ENCODE data around the gene SHOX. TPM values are rescaled to one million over a fixed set of nuclear protein-coding genes. Genes with fewer than 3 reads are reported as not detected.
"Not testable (repeated sequence)": the region's sequence is repeated elsewhere in the genome, so short reads cannot be mapped to it uniquely, and the experiment has no call there.

The SHOX gene
- total RNA-seq, 6 donors from 2014 or later, result not detected

DNA sequence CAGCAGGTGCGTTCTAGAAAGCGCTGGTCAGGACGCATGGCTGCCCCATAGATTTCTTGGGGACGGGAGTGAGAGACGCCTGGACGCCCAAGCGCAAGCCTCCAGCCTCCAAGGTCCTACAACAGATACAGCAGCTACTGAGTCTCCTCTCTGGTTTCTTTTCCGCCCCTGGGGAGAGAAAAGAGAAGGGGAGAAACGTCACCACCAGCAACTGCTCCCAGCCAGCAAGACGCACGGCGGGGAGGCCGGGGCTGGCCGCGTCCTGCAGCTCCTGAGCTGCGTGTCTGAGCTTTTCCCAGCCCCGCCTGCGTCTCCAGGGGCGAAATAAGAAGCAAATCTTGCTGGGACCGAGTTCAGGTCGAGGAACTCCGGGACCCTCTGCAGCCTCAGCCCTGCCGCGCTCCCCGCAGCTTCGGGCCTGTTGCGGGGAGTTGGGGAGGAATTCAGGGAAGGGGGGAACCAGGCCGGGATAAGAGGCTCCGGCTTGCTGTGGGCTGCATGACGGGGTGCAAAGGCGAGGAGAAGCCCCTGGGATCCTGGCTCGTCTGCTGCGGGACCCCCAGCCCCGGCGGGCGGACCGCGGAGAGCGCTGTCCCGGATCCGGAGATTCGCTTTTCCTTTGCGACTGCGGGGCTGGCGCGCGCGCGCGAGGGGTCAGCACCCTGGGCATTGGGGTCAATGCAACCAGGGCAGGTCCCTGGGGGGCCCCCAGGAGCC, 6.8 kb upstream of the SHOX start:
- peaks cover 0 to 9% (median 0%) of the 10 kb centered on the region in 4 donors for H3K4me1 ChIP-seq
- H3K27ac ChIP-seq, result no peak overlapping the region
- H3K9me3 ChIP-seq, result no peaks in the 10 kb centered on the region
- 2 to 6% methylated on average over 24 to 38 of the region's 50 CpGs for WGBS, 2 donors
- peak in 1 of 2 donors; percentile 79 for DNase-seq
- TF ChIP-seq POLR2AphosphoS5 (IDR thresholded peaks at IDR 0.05) (no peak), EP300 (IDR thresholded peaks at IDR 0.05) (no peak), POLR2A (IDR thresholded peaks at IDR 0.05) (no peak)
- TF ChIP-seq, protein P1, sequence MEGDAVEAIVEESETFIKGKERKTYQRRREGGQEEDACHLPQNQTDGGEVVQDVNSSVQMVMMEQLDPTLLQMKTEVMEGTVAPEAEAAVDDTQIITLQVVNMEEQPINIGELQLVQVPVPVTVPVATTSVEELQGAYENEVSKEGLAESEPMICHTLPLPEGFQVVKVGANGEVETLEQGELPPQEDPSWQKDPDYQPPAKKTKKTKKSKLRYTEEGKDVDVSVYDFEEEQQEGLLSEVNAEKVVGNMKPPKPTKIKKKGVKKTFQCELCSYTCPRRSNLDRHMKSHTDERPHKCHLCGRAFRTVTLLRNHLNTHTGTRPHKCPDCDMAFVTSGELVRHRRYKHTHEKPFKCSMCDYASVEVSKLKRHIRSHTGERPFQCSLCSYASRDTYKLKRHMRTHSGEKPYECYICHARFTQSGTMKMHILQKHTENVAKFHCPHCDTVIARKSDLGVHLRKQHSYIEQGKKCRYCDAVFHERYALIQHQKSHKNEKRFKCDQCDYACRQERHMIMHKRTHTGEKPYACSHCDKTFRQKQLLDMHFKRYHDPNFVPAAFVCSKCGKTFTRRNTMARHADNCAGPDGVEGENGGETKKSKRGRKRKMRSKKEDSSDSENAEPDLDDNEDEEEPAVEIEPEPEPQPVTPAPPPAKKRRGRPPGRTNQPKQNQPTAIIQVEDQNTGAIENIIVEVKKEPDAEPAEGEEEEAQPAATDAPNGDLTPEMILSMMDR (IDR thresholded peaks at IDR 0.05), result no peak
- no peak for ATAC-seq (ENCODE audit: low FRiP score in 2 of 2)
- no peaks in the 10 kb centered on the region for H3K36me3 ChIP-seq
- peaks cover 0 to 24% (median 2%) of the 10 kb centered on the region in 4 donors for H3K27me3 ChIP-seq
- no peak overlapping the region for H3K4me3 ChIP-seq

DNA sequence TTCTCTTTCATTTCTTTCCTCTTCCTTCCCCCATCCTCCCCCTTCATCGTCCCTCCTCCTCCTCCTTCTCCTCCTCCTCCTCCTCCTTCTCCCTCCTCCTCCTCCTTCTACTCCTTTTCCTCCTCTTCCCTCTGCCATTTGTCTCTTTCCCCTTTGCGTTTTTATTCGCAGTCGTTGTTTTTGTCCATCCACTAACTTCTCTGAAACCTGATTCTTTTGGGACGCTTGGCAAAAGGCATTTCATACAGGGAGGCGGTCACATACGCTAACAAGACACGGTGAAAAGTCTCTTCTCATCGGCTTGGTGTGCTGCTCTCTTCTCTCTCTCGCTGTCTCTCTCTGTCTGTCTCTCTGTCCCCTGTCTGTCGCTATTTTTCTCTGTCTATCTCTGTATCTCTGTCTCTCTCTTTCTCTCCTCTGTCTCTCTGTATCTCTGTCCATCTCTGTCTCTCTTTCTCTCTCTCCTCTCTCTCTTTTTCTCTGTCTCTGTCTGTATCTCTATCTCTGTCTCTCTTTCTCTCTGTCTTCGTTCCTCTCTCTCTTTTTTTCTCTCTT, 5.4 kb upstream of the SHOX start:
- TF ChIP-seq POLR2A (IDR thresholded peaks at IDR 0.05), result no peak
- no peak for TF ChIP-seq POLR2AphosphoS5 (IDR thresholded peaks at IDR 0.05)
- no peak for TF ChIP-seq EP300 (IDR thresholded peaks at IDR 0.05)
- TF ChIP-seq, protein P1 (IDR thresholded peaks at IDR 0.05), result no peak
- Histone ChIP-seq H3K27ac (no peak overlapping the region), H3K4me1 (peaks cover 0 to 9% (median 0%) of the 10 kb centered on the region in 4 donors), H3K27me3 (peaks cover 0 to 14% (median 4%) of the 10 kb centered on the region in 4 donors), H3K36me3 (no peaks in the 10 kb centered on the region), H3K9me3 (no peaks in the 10 kb centered on the region), H3K4me3 (no peak overlapping the region)
- 17 to 20% methylated on average over 12 of the region's 12 CpGs for WGBS, 2 donors
- DNase-seq, result no peak
- no peak for ATAC-seq (ENCODE audit: low FRiP score in 2 of 2)

- H3K27ac ChIP-seq; DNase-seq; H3K36me3 ChIP-seq; H3K4me3 ChIP-seq; H3K9me3 ChIP-seq; ATAC-seq (ENCODE audit: low FRiP score in 2 of 2): not testable (repeated sequence)
- Histone ChIP-seq H3K27me3 (peaks cover 0 to 21% (median 8%) of the 10 kb centered on the region in 4 donors), H3K4me1 (peaks cover 0 to 13% (median 0%) of the 10 kb centered on the region in 4 donors)
- WGBS, 2 donors, result 53 to 54% methylated on average over 2 of the region's 2 CpGs
Observed at GRCh38 chrX:626047-626446, 4.5 kb upstream of the SHOX start.

DNA sequence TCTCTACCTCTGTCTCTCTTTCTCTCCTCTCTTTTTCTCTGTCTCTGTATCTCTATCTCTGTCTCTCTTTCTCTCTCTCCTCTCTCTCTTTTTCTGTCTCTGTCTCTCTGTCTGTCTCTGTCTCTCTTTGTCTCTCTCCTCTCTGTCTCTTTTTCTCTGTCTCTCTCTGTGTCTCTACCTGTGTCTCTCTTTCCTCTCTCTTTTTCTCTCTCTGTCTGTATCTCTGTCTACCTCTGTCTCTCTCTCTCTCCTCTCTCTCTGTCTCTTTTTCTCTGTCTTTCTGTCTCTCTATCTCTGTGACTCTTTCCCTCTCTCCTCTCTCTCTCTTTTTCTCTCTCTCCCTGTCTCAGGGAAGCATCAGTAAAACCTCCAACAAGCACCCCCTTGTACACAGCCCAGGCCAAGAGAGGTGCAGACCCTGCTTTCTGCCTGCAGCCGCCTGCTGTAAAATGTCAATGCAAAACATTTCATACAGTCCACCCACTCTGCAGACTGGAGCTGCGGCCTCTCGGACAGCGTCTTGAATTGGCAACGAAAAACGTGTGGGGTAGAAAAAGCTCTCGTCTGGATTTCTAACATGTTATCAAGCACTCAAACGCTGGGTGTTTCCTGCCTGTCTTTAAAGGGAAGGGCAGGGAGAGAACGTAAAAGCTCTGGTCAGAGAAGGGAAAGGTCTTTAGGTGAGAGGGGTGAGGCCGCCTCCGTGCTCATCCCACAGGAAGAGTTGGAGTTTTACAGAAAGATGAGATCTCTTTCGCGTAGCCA, 3.7 kb upstream of the SHOX start:
- TF ChIP-seq EP300 (IDR thresholded peaks at IDR 0.05), result no peak
- TF ChIP-seq POLR2AphosphoS5 (IDR thresholded peaks at IDR 0.05), result no peak
- TF ChIP-seq, protein P1 (IDR thresholded peaks at IDR 0.05), result no peak
- TF ChIP-seq POLR2A (IDR thresholded peaks at IDR 0.05), result no peak
- no peak overlapping the region for H3K4me3 ChIP-seq
- no peaks in the 10 kb centered on the region for H3K36me3 ChIP-seq
- H3K9me3 ChIP-seq, result no peaks in the 10 kb centered on the region
- peaks cover 0 to 28% (median 11%) of the 10 kb centered on the region in 4 donors for H3K27me3 ChIP-seq
- WGBS, 2 donors, result 4 to 6% methylated on average over 13 of the region's 13 CpGs
- peaks cover 0 to 18% (median 0%) of the 10 kb centered on the region in 4 donors for H3K4me1 ChIP-seq
- H3K27ac ChIP-seq, result no peak overlapping the region
- no peak for ATAC-seq (ENCODE audit: low FRiP score in 2 of 2)
- no peak for DNase-seq

DNA sequence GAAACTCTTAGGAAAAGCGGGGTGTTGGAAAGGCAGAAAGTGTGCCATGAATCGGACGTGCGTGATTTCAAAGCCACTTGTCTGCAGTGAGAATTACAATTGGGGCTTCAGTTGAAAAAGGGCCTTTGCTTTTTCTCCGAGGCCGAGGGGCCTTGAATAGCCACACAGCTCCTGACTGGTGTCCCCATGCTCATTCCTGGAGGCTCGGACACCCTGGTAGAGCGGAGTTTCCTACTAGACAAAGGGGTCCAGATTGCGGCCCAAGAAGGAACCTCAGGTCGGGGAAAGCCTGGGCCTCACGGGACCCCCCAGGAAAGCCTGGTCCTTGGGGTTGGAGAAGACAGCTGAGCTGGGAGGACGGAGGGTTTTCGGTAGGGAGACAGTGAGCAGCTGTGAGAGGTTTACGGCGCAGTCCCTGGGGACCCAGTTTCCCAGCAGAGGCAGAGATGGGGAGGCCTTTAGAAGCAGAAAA, 3.0 kb upstream of the SHOX start:
- ATAC-seq (ENCODE audit: low FRiP score in 2 of 2) (no peak), DNase-seq (no peak)
- TF ChIP-seq POLR2A (IDR thresholded peaks at IDR 0.05) (no peak), POLR2AphosphoS5 (IDR thresholded peaks at IDR 0.05) (no peak), EP300 (IDR thresholded peaks at IDR 0.05) (no peak)
- TF ChIP-seq, protein P1 (IDR thresholded peaks at IDR 0.05), result no peak
- 10 to 19% methylated on average over 13 to 15 of the region's 15 CpGs for WGBS, 2 donors
- no peak overlapping the region for H3K4me3 ChIP-seq
- no peaks in the 10 kb centered on the region for H3K9me3 ChIP-seq
- H3K4me1 ChIP-seq, result peaks cover 0 to 18% (median 0%) of the 10 kb centered on the region in 4 donors
- peaks cover 0 to 34% (median 12%) of the 10 kb centered on the region in 4 donors for H3K27me3 ChIP-seq
- no peak overlapping the region for H3K27ac ChIP-seq
- H3K36me3 ChIP-seq, result no peaks in the 10 kb centered on the region

All from upper lobe of left lung (tissue), 6 donors.